K562 (cell line): ENCODE data around the gene MIB2. TPM values are rescaled to one million over a fixed set of nuclear protein-coding genes. Genes with fewer than 3 reads are reported as not detected.
A peak's percentile ranks its signal among the peaks of the same experiment; 100 is the strongest.

ENCODE experiments used
- CREM ChIP-seq: IDR thresholded peaks from 2 replicates; pipeline ENCODE4 v1.6.1; 2014; ENCODE audit warnings: antibody characterized with exemption, low read depth
- EWSR1 ChIP-seq: fragments of 450-650 bp; IDR thresholded peaks from 2 replicates; pipeline ENCODE4 v1.6.1; 2018; ENCODE audit warnings: borderline replicate concordance, mild to moderate bottlenecking, low read depth, moderate library complexity; ENCODE audit not compliant: partially characterized antibody
- JUN ChIP-seq, 2 experiments: sonication (generic) in 1 of 2; formaldehyde crosslinking in 1 of 2; IDR thresholded peaks; 2 replicates each; pipeline versions ENCODE4 v1.6.1 to v1.8.0; 2012 to 2022; ENCODE audit warnings: borderline replicate concordance in 2 of 2, mild to moderate bottlenecking in 2 of 2, improper control_type of control experiment in 1 of 2, low read depth in 1 of 2, low read length in 1 of 2, missing genetic modification reagents in 1 of 2
- POLR2G ChIP-seq: fragments of 200-400 bp; formaldehyde crosslinking; IDR thresholded peaks from 2 replicates; pipeline ENCODE4 v1.6.1; 2017; ENCODE audit warnings: low read depth, mild to moderate bottlenecking, antibody characterized with exemption, low read length, moderate library complexity
- RFX7 ChIP-seq: fragments of 250-450 bp; sonication (Bioruptor Pico); IDR thresholded peaks from 2 replicates; pipeline ENCODE4 v1.5.1; 2021; ENCODE audit warnings: mild to moderate bottlenecking
- TEAD1 ChIP-seq, 2 experiments: fragments of 450-650 bp in 1 of 2; sonication (generic) in 1 of 2; formaldehyde crosslinking; IDR thresholded peaks; 2 replicates each; pipeline versions ENCODE4 v1.4.0 to v1.8.0; 2020 to 2022; ENCODE audit warnings: mild to moderate bottlenecking in 2 of 2, missing genetic modification reagents in 1 of 2
- U2AF1 ChIP-seq: fragments of 200-400 bp; formaldehyde crosslinking; optimal IDR thresholded peaks from 2 replicates; pipeline ENCODE3; 2017; ENCODE audit warnings: mild to moderate bottlenecking, low read depth, low read length, moderate library complexity
- ZNF274 ChIP-seq: IDR thresholded peaks from 2 replicates; pipeline ENCODE4 v1.6.1; 2011; ENCODE audit warnings: low read depth, mild to moderate bottlenecking, low read length, moderate library complexity, borderline replicate concordance
- polyA plus RNA-seq, 8 experiments: library from polyadenylated mRNA; depleted of rRNA in 4 of 8; stranded (reverse) in 5 of 8; unstranded in 3 of 8; fragments of >200 nt; fragmentation: Nextera tagmentation in 2 of 8; fragmentation: Illumina TruSeq in 1 of 8; extraction: Ambion mirVana in 2 of 8; extraction: Trizol in 1 of 8; gene quantifications; 2 replicates each; pipeline versions ENCODE4 v1.2.1 to v1.2.3, GENCODE V29; 2011 to 2014; ENCODE audit warnings: inconsistent platforms in 1 of 8, missing spikeins in 1 of 8
- total RNA-seq, 7 experiments: library from RNA; depleted of rRNA in 6 of 7; stranded (reverse); fragments of >200 nt in 6 of 7; fragmentation: Illumina TruSeq in 2 of 7; extraction: Trizol in 2 of 7; gene quantifications; 2 replicates each; pipeline versions ENCODE4 v1.2.1 to v1.2.3, GENCODE V29; 2011 to 2021; ENCODE audit warnings: low replicate concordance in 1 of 7
- TF ChIP-seq, protein P1 (sequence below): fragments of 150-350 bp; IDR thresholded peaks from 2 replicates; pipeline ENCODE4 v1.6.1; 2014; ENCODE audit warnings: low read depth, mild to moderate bottlenecking, low read length, borderline replicate concordance
- TF ChIP-seq, protein P2 (sequence below), 2 experiments: fragments of 450-650 bp; IDR thresholded peaks; 2 replicates each; pipeline ENCODE4 v1.6.1; 2016; ENCODE audit warnings: mild to moderate bottlenecking in 2 of 2, borderline replicate concordance in 1 of 2, low read depth in 1 of 2, moderate library complexity in 1 of 2
- TF ChIP-seq, protein P3 (sequence below): fragments of 450-650 bp; formaldehyde crosslinking; conservative IDR thresholded peaks from 2 replicates; pipeline ENCODE4 v1.4.0; 2022; ENCODE audit warnings: mild to moderate bottlenecking, missing genetic modification characterization

The MIB2 gene
- total and polyA plus RNA-seq, 9 of the 15 experiments (the other 6 are each of a cell fraction or from before 2014, with no cell fraction given): 0.04 to 17.0 (median 4.9) TPM; not detected in 1

DNA sequence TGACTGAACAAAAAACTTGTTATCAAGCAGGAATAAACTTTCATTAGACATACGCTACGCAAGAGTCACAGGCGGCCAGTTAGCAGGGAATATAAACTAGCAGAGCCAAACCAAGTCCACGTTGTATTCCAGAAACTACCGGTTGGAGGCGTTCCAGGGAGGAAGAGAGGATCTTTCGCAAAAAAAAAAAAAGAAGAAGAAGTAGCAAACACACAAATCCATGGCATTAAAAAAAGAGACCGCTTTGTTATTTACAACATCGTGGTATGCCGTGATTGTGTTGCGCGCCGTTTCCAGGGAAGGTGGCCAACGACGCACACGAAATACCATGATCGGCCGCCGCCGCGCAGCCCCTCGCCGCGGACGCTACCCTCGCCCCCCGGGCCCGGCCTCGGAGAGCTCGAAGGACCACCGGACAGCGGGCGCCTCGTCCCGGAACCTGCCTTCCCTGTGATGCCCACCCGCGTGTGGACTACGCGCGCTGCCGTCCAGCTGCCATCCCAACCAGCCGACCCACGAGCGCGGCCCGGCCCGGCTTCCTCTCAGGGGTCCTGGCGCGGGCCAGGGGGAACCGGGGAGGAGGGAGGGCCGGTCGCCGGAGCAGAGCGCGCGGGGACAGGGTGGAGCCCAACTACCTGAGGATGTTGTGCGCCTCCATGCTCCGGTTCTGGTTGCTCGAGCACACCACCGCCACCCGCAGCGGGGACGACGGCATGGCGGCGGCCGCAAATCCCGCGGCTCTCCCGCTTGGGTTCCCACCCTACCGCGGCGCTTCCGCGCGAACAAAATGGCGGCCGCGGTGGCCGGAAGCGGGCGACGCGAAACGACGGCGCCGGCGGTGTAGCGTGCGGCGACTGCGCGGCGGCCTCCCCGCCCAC, 41.2 kb upstream of the MIB2 start (continued):
- TF ChIP-seq, protein P1, sequence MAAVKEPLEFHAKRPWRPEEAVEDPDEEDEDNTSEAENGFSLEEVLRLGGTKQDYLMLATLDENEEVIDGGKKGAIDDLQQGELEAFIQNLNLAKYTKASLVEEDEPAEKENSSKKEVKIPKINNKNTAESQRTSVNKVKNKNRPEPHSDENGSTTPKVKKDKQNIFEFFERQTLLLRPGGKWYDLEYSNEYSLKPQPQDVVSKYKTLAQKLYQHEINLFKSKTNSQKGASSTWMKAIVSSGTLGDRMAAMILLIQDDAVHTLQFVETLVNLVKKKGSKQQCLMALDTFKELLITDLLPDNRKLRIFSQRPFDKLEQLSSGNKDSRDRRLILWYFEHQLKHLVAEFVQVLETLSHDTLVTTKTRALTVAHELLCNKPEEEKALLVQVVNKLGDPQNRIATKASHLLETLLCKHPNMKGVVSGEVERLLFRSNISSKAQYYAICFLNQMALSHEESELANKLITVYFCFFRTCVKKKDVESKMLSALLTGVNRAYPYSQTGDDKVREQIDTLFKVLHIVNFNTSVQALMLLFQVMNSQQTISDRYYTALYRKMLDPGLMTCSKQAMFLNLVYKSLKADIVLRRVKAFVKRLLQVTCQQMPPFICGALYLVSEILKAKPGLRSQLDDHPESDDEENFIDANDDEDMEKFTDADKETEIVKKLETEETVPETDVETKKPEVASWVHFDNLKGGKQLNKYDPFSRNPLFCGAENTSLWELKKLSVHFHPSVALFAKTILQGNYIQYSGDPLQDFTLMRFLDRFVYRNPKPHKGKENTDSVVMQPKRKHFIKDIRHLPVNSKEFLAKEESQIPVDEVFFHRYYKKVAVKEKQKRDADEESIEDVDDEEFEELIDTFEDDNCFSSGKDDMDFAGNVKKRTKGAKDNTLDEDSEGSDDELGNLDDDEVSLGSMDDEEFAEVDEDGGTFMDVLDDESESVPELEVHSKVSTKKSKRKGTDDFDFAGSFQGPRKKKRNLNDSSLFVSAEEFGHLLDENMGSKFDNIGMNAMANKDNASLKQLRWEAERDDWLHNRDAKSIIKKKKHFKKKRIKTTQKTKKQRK: no peak
- TF ChIP-seq CREM (no peak), ZNF274 (no peak; the same call in 1 of the 2 replicates), JUN (IDR thresholded peaks at IDR 0.05; ENCODE audit: borderline replicate concordance, low read depth, low read length) (no peak), JUN (CRISPR knock-in tag; IDR thresholded peaks at IDR 0.05; ENCODE audit: borderline replicate concordance) (peak; percentile 62; the same call in 1 of the 2 replicates), U2AF1 (peak; percentile 87), POLR2G (peak; percentile 95), RFX7 (CRISPR knock-in tag) (no peak), TEAD1 (CRISPR knock-in tag; IDR thresholded peaks at IDR 0.05) (peak in 1 of 2 experiments; percentile 30; a peak in 2 of 4 replicates), EWSR1 (no peak)
- TF ChIP-seq, protein P2, sequence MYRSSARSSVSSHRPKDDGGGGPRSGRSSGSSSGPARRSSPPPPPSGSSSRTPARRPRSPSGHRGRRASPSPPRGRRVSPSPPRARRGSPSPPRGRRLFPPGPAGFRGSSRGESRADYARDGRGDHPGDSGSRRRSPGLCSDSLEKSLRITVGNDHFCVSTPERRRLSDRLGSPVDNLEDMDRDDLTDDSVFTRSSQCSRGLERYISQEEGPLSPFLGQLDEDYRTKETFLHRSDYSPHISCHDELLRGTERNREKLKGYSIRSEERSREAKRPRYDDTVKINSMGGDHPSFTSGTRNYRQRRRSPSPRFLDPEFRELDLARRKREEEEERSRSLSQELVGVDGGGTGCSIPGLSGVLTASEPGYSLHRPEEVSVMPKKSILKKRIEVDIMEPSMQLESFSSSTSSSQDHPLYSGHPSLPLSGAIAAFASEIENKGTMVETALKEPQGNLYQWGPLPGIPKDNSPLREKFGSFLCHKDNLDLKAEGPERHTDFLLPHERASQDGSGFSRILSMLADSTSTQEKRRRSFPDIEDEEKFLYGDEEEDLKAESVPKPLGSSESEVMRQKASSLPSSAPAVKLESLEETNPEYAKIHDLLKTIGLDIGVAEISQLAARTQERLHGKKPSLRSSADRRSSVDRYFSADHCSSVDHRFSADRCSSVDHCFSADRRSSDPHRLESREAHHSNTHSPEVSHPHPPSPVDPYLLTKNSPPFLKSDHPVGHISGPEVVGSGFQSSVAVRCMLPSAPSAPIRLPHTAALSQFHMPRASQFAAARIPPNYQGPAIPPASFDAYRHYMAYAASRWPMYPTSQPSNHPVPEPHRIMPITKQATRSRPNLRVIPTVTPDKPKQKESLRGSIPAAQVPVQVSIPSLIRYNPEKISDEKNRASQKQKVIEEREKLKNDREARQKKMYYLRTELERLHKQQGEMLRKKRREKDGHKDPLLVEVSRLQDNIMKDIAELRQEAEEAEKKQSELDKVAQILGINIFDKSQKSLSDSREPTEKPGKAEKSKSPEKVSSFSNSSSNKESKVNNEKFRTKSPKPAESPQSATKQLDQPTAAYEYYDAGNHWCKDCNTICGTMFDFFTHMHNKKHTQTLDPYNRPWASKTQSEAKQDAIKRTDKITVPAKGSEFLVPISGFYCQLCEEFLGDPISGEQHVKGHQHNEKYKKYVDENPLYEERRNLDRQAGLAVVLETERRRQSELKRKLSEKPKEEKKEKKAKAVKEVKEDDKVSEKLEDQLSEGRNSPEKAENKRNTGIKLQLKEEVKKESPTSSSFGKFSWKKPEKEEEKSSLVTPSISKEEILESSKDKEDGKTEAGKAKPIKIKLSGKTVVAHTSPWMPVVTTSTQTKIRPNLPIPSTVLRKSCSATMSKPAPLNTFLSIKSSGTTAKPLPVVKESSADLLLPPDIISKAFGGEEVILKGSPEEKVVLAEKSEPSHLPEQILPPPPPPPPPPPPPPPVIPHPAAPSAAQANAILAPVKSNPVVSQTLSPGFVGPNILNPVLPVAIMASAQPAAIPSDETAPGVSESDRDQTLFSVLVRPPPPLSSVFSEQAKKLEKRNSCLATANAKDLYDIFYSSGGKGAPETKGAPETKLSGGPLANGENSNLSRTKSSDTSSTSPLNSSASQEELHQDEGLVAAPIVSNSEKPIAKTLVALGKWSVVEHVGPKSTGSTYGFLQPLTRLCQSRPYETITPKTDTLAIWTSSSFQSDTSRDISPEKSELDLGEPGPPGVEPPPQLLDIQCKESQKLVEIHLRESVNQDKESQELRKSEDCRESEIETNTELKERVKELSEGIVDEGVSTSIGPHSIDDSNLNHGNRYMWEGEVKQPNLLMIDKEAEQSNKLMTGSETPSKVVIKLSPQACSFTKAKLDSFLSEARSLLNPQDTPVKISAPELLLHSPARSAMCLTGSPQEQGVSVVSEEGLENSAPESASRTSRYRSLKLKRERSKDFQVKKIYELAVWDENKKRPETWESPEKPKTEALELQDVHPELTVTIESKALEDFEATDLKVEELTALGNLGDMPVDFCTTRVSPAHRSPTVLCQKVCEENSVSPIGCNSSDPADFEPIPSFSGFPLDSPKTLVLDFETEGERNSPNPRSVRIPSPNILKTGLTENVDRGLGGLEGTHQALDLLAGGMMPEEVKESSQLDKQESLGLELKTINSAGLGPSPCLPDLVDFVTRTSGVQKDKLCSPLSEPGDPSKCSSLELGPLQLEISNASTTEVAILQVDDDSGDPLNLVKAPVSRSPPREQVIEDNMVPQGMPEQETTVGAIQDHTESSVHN (IDR thresholded peaks at IDR 0.05; ENCODE audit: borderline replicate concordance in 1 of 2, low read depth in 1 of 2): 0 out of 4 replicates have a peak, but pooled peaks of 1 of the 2 experiments have one; percentile 24
- TF ChIP-seq, protein P3, sequence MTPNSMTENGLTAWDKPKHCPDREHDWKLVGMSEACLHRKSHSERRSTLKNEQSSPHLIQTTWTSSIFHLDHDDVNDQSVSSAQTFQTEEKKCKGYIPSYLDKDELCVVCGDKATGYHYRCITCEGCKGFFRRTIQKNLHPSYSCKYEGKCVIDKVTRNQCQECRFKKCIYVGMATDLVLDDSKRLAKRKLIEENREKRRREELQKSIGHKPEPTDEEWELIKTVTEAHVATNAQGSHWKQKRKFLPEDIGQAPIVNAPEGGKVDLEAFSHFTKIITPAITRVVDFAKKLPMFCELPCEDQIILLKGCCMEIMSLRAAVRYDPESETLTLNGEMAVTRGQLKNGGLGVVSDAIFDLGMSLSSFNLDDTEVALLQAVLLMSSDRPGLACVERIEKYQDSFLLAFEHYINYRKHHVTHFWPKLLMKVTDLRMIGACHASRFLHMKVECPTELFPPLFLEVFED (CRISPR knock-in tag): no peak
